Uterus (tissue), 2 donors: Measurements from ENCODE around the gene PRCP.

ENCODE experiments used
- POLR2A ChIP-seq, 2 donors: fragments of 450-650 bp; IDR thresholded peaks; one replicate each; pipeline ENCODE4 v1.6.1; 2016; ENCODE audit warnings: antibody characterized with exemption in 2 of 2, mild to moderate bottlenecking in 1 of 2, moderate library complexity in 1 of 2
- TF ChIP-seq, protein P1 (sequence below), 4 experiments: fragments of 200-600 bp in 2 of 4; fragments of 450-650 bp in 2 of 4; sonication (generic) in 2 of 4; IDR thresholded peaks; one replicate each; pipeline ENCODE4 v1.5.1; 2016 to 2019; ENCODE audit warnings: antibody characterized with exemption in 4 of 4, mild to moderate bottlenecking in 2 of 4, moderate library complexity in 1 of 4

DNA sequence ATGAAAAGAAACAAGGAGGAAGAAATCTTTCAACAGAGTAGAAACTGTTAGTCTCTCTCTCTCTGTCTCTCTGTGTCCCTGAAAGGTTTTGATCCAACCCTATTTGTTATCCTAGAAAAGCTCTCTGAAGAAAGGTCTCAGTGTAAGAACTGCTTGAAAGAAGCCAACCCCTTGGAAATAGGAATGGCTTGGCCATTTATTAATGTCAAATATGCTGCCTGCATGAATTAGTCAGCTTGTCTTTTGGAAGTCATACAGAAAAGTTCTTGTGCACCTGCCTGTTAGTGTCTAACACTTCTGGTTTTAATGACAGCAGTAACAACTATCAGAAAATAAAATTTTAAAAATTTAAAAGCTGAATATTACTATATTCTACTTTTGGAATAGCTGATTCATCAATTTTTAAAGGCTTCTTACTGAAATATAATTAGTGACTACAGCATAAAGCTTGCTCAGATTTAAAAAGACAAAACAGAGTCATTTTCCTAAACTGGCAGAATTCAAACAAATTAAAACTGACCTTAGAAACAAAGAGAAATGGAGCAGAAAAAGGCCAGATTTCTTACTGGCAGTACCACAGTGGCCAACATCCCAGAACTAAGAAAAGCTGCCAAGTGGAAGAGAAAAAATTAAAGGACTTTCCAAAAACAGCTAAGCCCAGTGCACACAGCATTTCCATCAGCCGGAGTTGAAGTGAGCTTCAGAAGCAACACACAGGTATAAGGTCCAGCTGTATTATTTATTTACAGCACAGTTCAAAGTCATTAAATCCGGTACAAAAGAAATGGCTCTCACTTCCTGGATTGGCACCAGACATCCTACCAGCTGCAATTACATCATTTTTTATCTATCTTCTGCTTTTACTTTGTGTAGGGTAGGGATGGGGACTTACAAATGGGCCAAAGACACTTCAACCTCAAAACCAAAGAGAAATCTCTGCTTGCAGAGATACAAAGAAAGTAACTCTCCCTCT, 76.3 kb downstream of the PRCP start:
- TF ChIP-seq, protein P1, sequence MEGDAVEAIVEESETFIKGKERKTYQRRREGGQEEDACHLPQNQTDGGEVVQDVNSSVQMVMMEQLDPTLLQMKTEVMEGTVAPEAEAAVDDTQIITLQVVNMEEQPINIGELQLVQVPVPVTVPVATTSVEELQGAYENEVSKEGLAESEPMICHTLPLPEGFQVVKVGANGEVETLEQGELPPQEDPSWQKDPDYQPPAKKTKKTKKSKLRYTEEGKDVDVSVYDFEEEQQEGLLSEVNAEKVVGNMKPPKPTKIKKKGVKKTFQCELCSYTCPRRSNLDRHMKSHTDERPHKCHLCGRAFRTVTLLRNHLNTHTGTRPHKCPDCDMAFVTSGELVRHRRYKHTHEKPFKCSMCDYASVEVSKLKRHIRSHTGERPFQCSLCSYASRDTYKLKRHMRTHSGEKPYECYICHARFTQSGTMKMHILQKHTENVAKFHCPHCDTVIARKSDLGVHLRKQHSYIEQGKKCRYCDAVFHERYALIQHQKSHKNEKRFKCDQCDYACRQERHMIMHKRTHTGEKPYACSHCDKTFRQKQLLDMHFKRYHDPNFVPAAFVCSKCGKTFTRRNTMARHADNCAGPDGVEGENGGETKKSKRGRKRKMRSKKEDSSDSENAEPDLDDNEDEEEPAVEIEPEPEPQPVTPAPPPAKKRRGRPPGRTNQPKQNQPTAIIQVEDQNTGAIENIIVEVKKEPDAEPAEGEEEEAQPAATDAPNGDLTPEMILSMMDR (IDR thresholded peaks at IDR 0.05), result no peak
- no peak for TF ChIP-seq POLR2A (IDR thresholded peaks at IDR 0.05)
